Epithelial cell of proximal tubule (primary cell): Measurements from ENCODE around the gene DAPK1. TPM values are rescaled to one million over a fixed set of nuclear protein-coding genes. Genes with fewer than 3 reads are reported as not detected.

Experiments used
- DNase-seq: peaks from one replicate; pipeline ENCODE4 v3.0.0-alpha.2; 2011; ENCODE audit warnings: low read depth
- H3K4me3 ChIP-seq: 2 replicates; pipeline ENCODE4 v1.5.1; 2011; ENCODE audit warnings: low read depth, mild to moderate bottlenecking, low read length
- total RNA-seq: library from RNA; depleted of rRNA; stranded (reverse); fragments of >200 nt; gene quantifications from 2 replicates; pipeline ENCODE4 v1.2.3, GENCODE V29; 2015
- TF ChIP-seq, protein P1 (sequence below): conservative IDR thresholded peaks from 2 replicates; pipeline ENCODE4 v1.5.1; 2012; ENCODE audit warnings: low read depth, mild to moderate bottlenecking, low read length

DAPK1 gene
- total RNA-seq, 1 donor from 2014 or later: 46.3 TPM

DNA sequence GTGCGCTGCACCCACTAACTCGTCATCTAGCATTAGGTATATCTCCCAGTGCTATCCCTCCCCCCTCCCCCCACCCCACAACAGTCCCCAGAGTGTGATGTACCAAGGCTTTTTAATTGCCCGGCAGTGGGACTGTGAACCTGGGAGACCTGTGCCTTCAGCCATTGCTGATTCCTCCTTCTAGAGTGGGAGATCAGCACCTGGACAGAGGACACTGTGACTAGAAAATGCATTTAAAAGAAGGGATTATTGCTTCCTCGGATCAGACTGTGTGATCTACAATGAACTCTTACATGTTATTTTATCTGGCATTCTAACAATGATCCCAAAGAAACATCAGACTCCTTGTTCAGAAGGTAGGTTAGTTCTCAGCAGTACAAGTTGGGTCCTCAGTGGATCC lies 254.2 kb downstream of the DAPK1 start:
- TF ChIP-seq, protein P1, sequence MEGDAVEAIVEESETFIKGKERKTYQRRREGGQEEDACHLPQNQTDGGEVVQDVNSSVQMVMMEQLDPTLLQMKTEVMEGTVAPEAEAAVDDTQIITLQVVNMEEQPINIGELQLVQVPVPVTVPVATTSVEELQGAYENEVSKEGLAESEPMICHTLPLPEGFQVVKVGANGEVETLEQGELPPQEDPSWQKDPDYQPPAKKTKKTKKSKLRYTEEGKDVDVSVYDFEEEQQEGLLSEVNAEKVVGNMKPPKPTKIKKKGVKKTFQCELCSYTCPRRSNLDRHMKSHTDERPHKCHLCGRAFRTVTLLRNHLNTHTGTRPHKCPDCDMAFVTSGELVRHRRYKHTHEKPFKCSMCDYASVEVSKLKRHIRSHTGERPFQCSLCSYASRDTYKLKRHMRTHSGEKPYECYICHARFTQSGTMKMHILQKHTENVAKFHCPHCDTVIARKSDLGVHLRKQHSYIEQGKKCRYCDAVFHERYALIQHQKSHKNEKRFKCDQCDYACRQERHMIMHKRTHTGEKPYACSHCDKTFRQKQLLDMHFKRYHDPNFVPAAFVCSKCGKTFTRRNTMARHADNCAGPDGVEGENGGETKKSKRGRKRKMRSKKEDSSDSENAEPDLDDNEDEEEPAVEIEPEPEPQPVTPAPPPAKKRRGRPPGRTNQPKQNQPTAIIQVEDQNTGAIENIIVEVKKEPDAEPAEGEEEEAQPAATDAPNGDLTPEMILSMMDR: no peak
- no peak overlapping the region for H3K4me3 ChIP-seq
- DNase-seq: peak; percentile 29

DNA sequence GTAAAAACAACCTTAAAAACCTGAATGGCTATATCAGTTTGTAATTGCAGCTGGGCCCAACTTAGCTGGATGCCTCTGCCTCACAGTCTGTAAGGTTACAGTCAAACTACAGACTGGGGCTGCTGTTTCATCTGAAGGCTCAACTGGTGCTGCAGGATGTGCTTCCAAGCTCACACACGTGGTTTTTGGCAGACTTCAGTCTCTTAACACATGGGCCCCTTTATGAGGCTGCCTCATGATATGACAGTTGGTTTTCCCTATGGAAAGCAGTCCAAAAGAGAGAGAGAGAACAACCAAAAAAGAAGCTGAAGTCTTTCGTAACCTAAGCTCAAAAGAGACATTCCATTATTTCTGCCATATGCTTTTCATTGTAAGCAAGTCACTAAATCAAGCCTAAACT lies 255.6 kb downstream of the DAPK1 start:
- H3K4me3 ChIP-seq: no peak overlapping the region
- no peak for DNase-seq
- TF ChIP-seq, protein P1: no peak

Other genes with a start within 250 kb of the DAPK1 start
- gene CTSL, start 228.3 kb downstream of the DAPK1 start, total RNA-seq: 80.9 and 88.4 TPM in 2 replicates